ENCODE data around the gene LSM10. TPM values are rescaled to one million over a fixed set of nuclear protein-coding genes. Genes with fewer than 3 reads are reported as not detected.

Gene LSM10
- total RNA-seq, 3 donors from 2014 or later = 80.6 to 96.3 (median 83.8) TPM

DNA sequence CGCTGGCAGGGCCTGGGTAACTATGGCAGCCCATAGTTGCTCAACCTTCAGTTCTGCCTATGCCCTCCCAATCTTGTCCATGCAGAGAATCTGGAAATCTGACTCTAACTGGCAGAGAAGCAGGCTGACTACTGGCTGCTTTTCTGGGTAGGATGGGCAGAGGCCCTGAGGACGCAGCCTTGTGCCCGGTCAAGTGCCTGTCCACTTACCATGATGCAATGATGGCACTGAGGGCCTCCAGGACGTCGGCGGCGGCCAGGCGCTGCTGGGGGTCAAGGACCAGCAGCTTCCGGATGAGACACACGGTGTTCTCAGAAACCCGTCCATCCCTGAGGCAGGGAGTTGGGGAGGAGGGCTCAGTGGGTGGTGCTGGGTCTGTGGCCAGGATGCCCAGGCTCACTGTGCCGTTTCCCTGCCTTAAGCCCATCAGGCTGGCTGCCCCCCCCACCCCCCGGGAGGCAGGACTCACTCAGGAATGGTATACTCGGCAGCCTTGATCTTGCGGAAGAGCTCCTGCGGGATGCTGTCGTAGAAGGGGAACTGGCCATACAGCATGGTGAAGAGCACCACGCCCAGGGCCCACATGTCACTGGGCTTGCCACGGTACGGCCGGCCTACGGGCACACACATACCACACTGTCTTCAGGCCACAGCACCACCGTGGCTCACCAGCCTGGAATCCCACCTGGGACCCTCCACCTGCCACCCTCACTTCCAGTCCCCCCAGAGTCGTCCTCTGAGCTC, 53.9 kb downstream of the LSM10 start:
- H3K4me3 Mint-ChIP-seq = no peak overlapping the region
- H3K4me1 Mint-ChIP-seq (ENCODE audit: low read depth) = peaks cover 10% of the 10 kb centered on the region
- ATAC-seq = no peak
- peaks cover 26% of the 10 kb centered on the region for H3K36me3 Mint-ChIP-seq (ENCODE audit: insufficient read depth)
- DNase-seq = no peak
- no peaks in the 10 kb centered on the region for H3K27me3 Mint-ChIP-seq (ENCODE audit: low read depth)
- H3K9me3 Mint-ChIP-seq = no peaks in the 10 kb centered on the region

Other genes with a start within 250 kb of the LSM10 start
- gene TRAPPC3, start 248.4 kb downstream of the LSM10 start, total RNA-seq = 10 to 100 TPM; 64.2 to 69.6 (median 65.9) TPM
- gene MAP7D1, start 241.7 kb downstream of the LSM10 start, total RNA-seq = 100 to 1,000 TPM; 162 to 182 (median 164) TPM
- 100 to 1,000 TPM; 134 to 145 (median 142) TPM for gene THRAP3, start 173.5 kb downstream of the LSM10 start, total RNA-seq
- gene SH3D21, start 91.5 kb downstream of the LSM10 start, total RNA-seq = 1 to 10 TPM; 1.7 to 5.6 (median 2.3) TPM
- 1 to 10 TPM; 2.2 to 5.5 (median 4.5) TPM for gene EVA1B, start 74.3 kb downstream of the LSM10 start, total RNA-seq
- gene STK40, start 12.0 kb downstream of the LSM10 start, total RNA-seq = 10 to 100 TPM; 63.9 to 86.1 (median 66.8) TPM
- gene OSCP1, start 52.5 kb upstream of the LSM10 start, total RNA-seq = 1 to 10 TPM in 2 of 3 donors, under 1 TPM in 1; 0.61 to 1.8 (median 1.5) TPM
- 100 to 1,000 TPM; 117 to 133 (median 127) TPM for gene MRPS15, start 66.5 kb upstream of the LSM10 start, total RNA-seq
- gene CSF3R, start 85.0 kb upstream of the LSM10 start, total RNA-seq = not detected